Mesenchymal stem cell (in vitro differentiated cells and primary cell): ENCODE data around the gene ARSG.
"Not testable (repeated sequence)": the region's sequence is repeated elsewhere in the genome, so short reads cannot be mapped to it uniquely, and the experiment has no call there.

Experiments
- DNase-seq: peaks from one replicate; pipeline ENCODE4 v3.0.0-alpha.2; 2013
- H2AFZ ChIP-seq: one replicate; pipeline ENCODE4 v1.6.1; 2013; ENCODE audit warnings: low read depth, mild to moderate bottlenecking, control low read depth, inconsistent platforms, low read length, moderate library complexity
- H2AK5ac ChIP-seq: 2 replicates; pipeline ENCODE4 v1.6.1; 2013; ENCODE audit warnings: low read length, moderate library complexity, mild to moderate bottlenecking, inconsistent platforms; ENCODE audit not compliant: severe bottlenecking
- H2BK120ac ChIP-seq: one replicate; pipeline ENCODE4 v1.6.1; 2013; ENCODE audit warnings: low read depth, mild to moderate bottlenecking, inconsistent platforms, low read length, moderate library complexity
- H2BK12ac ChIP-seq, 2 experiments: one replicate each; pipeline ENCODE4 v1.6.1; 2013; ENCODE audit warnings: inconsistent platforms in 2 of 2, low read length in 2 of 2, mild to moderate bottlenecking in 2 of 2, moderate library complexity in 2 of 2, control low read depth in 1 of 2
- H2BK15ac ChIP-seq: one replicate; pipeline ENCODE4 v1.6.1; 2013; ENCODE audit warnings: mild to moderate bottlenecking, low read depth, inconsistent platforms; ENCODE audit not compliant: poor library complexity, severe bottlenecking
- H2BK5ac ChIP-seq: 2 replicates; pipeline ENCODE4 v1.6.1; 2013; ENCODE audit warnings: low read depth, mild to moderate bottlenecking, low read length, control low read depth, inconsistent platforms; ENCODE audit not compliant: poor library complexity, severe bottlenecking
- H3K14ac ChIP-seq, 2 experiments: one replicate each; pipeline ENCODE4 v1.6.1; 2013; ENCODE audit warnings: inconsistent platforms in 2 of 2, low read length in 2 of 2, control low read depth in 1 of 2, mild to moderate bottlenecking in 1 of 2, moderate library complexity in 1 of 2
- H3K18ac ChIP-seq, 2 experiments: one replicate each; pipeline ENCODE4 v1.6.1; 2013; ENCODE audit warnings: inconsistent platforms in 2 of 2, low read length in 2 of 2, control low read depth in 1 of 2, low read depth in 1 of 2, mild to moderate bottlenecking in 1 of 2
- H3K23ac ChIP-seq, 2 experiments: one replicate each; pipeline ENCODE4 v1.6.1; 2013; ENCODE audit warnings: inconsistent platforms in 2 of 2, low read length in 2 of 2, mild to moderate bottlenecking in 2 of 2, moderate library complexity in 2 of 2, control low read depth in 1 of 2
- H3K27ac ChIP-seq: 2 replicates; pipeline ENCODE4 v1.5.1; 2013; ENCODE audit warnings: mild to moderate bottlenecking, moderate library complexity, low read length, control low read depth, inconsistent platforms; ENCODE audit not compliant: poor library complexity, severe bottlenecking
- H3K27me3 ChIP-seq, 2 experiments: 2 replicates each; pipeline versions ENCODE4 v1.6.1 to v1.7.0; 2013; ENCODE audit warnings: low read length in 2 of 2, mild to moderate bottlenecking in 2 of 2, moderate library complexity in 2 of 2, control low read depth in 1 of 2, inconsistent platforms in 1 of 2; ENCODE audit not compliant: control insufficient read depth in 1 of 2, insufficient read depth in 1 of 2
- H3K36me3 ChIP-seq, 2 experiments: 2 replicates each; pipeline versions ENCODE4 v1.6.1 to v1.7.0; 2013; ENCODE audit warnings: low read length in 2 of 2, control low read depth in 1 of 2, inconsistent platforms in 1 of 2, low read depth in 1 of 2, mild to moderate bottlenecking in 1 of 2; ENCODE audit not compliant: insufficient read depth in 2 of 2, control insufficient read depth in 1 of 2
- H3K4ac ChIP-seq, 2 experiments: one replicate each; pipeline ENCODE4 v1.6.1; 2013; ENCODE audit warnings: inconsistent platforms in 2 of 2, low read length in 2 of 2, mild to moderate bottlenecking in 2 of 2, moderate library complexity in 2 of 2, control low read depth in 1 of 2, low read depth in 1 of 2
- H3K4me1 ChIP-seq: 2 replicates; pipeline ENCODE4 v1.6.1; 2013; ENCODE audit warnings: low read depth, low read length, control low read depth; ENCODE audit not compliant: control insufficient read depth, insufficient read depth
- H3K4me2 ChIP-seq: 2 replicates; pipeline ENCODE4 v1.6.1; 2013; ENCODE audit warnings: low read length, mild to moderate bottlenecking, inconsistent platforms; ENCODE audit not compliant: poor library complexity, severe bottlenecking
- H3K4me3 ChIP-seq, 2 experiments: 2 replicates each; pipeline versions ENCODE4 v1.5.1 to v1.7.0; 2013; ENCODE audit warnings: low read length in 2 of 2, mild to moderate bottlenecking in 2 of 2, control low read depth in 1 of 2, low read depth in 1 of 2; ENCODE audit not compliant: insufficient read depth in 1 of 2
- H3K79me1 ChIP-seq: replicated peaks from 2 replicates; pipeline ENCODE4 v1.6.1; 2013; ENCODE audit warnings: mild to moderate bottlenecking, control low read depth, low read length, inconsistent platforms; ENCODE audit not compliant: poor library complexity, severe bottlenecking
- H3K9ac ChIP-seq: 2 replicates; pipeline ENCODE4 v1.7.0; 2013; ENCODE audit warnings: mild to moderate bottlenecking, low read length, moderate library complexity
- H3K9me3 ChIP-seq: 2 replicates; pipeline ENCODE4 v1.7.0; 2013; ENCODE audit warnings: mild to moderate bottlenecking, low read length; ENCODE audit not compliant: control insufficient read depth
- H4K8ac ChIP-seq: one replicate; pipeline ENCODE4 v1.6.1; 2013; ENCODE audit warnings: inconsistent platforms, mild to moderate bottlenecking, low read length, moderate library complexity
- H4K91ac ChIP-seq: one replicate; pipeline ENCODE4 v1.6.1; 2013; ENCODE audit warnings: mild to moderate bottlenecking, low read length, inconsistent platforms
- WGBS: methylation state at CpG from one replicate; pipeline ENCODE4 v1.1.7; 2013; ENCODE audit warnings: mixed read lengths; 5-methylcytosine and 5-hydroxymethylcytosine counted together

ARSG gene

GRCh38 chr17:68413597-68414560 is 122.6 kb downstream of the ARSG start:
- not testable (repeated sequence) for H3K79me1 ChIP-seq, H3K4me2 ChIP-seq, H3K23ac ChIP-seq, H3K36me3 ChIP-seq, H4K8ac ChIP-seq, H3K4ac ChIP-seq, H3K27me3 ChIP-seq, H3K14ac ChIP-seq, H2AFZ ChIP-seq, H2BK15ac ChIP-seq, H3K18ac ChIP-seq, H3K27ac ChIP-seq, H4K91ac ChIP-seq, H3K9ac ChIP-seq, H2AK5ac ChIP-seq, H3K4me1 ChIP-seq, H2BK12ac ChIP-seq, H2BK120ac ChIP-seq, H2BK5ac ChIP-seq
- Histone ChIP-seq H3K9me3 (peaks cover 24% of the 10 kb centered on the region), H3K4me3 (peak overlapping the region in 1 of 2 experiments; percentile 33)
- peak; percentile 29 for DNase-seq
- WGBS: 11% methylated on average over 19 of the region's 34 CpGs

DNA sequence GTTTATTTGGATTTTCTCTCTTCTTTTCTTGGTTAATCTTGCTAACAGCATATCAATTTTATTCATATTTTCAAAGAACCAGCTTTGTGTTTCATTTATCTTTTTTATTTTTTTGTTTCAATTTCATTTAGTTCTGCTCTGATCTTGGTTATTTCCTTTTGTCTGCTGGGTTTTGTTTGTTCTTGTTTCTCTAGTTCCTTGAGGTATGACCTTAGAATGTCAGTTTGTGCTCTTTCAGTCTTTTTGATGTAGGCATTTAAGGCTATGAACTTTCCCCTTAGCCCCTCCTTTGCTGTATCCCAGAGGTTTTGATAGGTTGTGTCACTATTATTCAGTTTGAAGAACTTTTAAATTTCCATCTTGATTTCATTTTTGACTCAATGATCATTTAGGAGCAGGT is 123.6 kb downstream of the ARSG start:
- H3K4me1 ChIP-seq, H2BK120ac ChIP-seq, H3K79me1 ChIP-seq, H3K27ac ChIP-seq, H2BK12ac ChIP-seq, H3K27me3 ChIP-seq, H4K91ac ChIP-seq, H3K9ac ChIP-seq, H2BK5ac ChIP-seq, H3K23ac ChIP-seq, H3K4me3 ChIP-seq, H3K14ac ChIP-seq, H3K4ac ChIP-seq, H2BK15ac ChIP-seq, H2AK5ac ChIP-seq, H4K8ac ChIP-seq, H3K4me2 ChIP-seq, H2AFZ ChIP-seq, DNase-seq, H3K18ac ChIP-seq: not testable (repeated sequence)
- H3K36me3 ChIP-seq: peaks cover 5 to 17% of the 10 kb centered on the region in 2 experiments
- peaks cover 31% of the 10 kb centered on the region for H3K9me3 ChIP-seq

GRCh38 chr17:68417317-68417716 is 126.0 kb downstream of the ARSG start:
- H2AK5ac ChIP-seq: no peak overlapping the region
- H2BK120ac ChIP-seq: no peak overlapping the region
- H3K23ac ChIP-seq: no peak overlapping the region
- no peaks in the 10 kb centered on the region for H3K27me3 ChIP-seq
- no peak for DNase-seq
- H3K4me2 ChIP-seq: no peak overlapping the region
- no peak overlapping the region for H2AFZ ChIP-seq
- H2BK5ac ChIP-seq: no peak overlapping the region
- no peak overlapping the region for H4K91ac ChIP-seq
- peaks cover 18 to 39% of the 10 kb centered on the region in 2 experiments for H3K36me3 ChIP-seq
- H3K9ac ChIP-seq: no peak overlapping the region
- WGBS: 94% methylated on average over 3 of the region's 3 CpGs
- no peak overlapping the region for H3K4ac ChIP-seq
- no peak overlapping the region for H3K4me3 ChIP-seq
- H3K27ac ChIP-seq: no peak overlapping the region
- no peaks in the 10 kb centered on the region for H3K4me1 ChIP-seq
- H3K18ac ChIP-seq: no peak overlapping the region
- no peak overlapping the region for H3K14ac ChIP-seq
- H3K79me1 ChIP-seq: no peaks in the 10 kb centered on the region
- peaks cover 46% of the 10 kb centered on the region for H3K9me3 ChIP-seq
- no peak overlapping the region for H4K8ac ChIP-seq
- H2BK12ac ChIP-seq: no peak overlapping the region
- no peak overlapping the region for H2BK15ac ChIP-seq

- no peak overlapping the region for H3K14ac ChIP-seq
- no peak overlapping the region for H2BK12ac ChIP-seq
- no peak overlapping the region for H3K18ac ChIP-seq
- no peak for DNase-seq
- peaks cover 25 to 54% of the 10 kb centered on the region in 2 experiments for H3K36me3 ChIP-seq
- no peak overlapping the region for H3K4me2 ChIP-seq
- no peak overlapping the region for H3K9ac ChIP-seq
- peaks cover 46% of the 10 kb centered on the region for H3K9me3 ChIP-seq
- 80% methylated on average over 3 of the region's 4 CpGs for WGBS
- no peak overlapping the region for H3K4me3 ChIP-seq
- H3K79me1 ChIP-seq: no peaks in the 10 kb centered on the region
- H2BK5ac ChIP-seq: no peak overlapping the region
- H2BK120ac ChIP-seq: no peak overlapping the region
- H2AK5ac ChIP-seq: no peak overlapping the region
- no peak overlapping the region for H2AFZ ChIP-seq
- no peak overlapping the region for H2BK15ac ChIP-seq
- no peaks in the 10 kb centered on the region for H3K27me3 ChIP-seq
- no peaks in the 10 kb centered on the region for H3K4me1 ChIP-seq
- no peak overlapping the region for H4K91ac ChIP-seq
- no peak overlapping the region for H3K4ac ChIP-seq
- no peak overlapping the region for H3K23ac ChIP-seq
- no peak overlapping the region for H4K8ac ChIP-seq
- H3K27ac ChIP-seq: no peak overlapping the region
These were observed 127.6 kb downstream of the ARSG start for GRCh38 chr17:68418876-68419275.
